IPS DF 4.7 (cell line): Measurements from ENCODE around the gene BTBD8.
"Not testable (repeated sequence)": the region's sequence is repeated elsewhere in the genome, so short reads cannot be mapped to it uniquely, and the experiment has no call there.

Source experiments
- DNase-seq: peaks from one replicate; pipeline ENCODE4 v3.0.0-alpha.2; 2013; ENCODE audit warnings: low spot score; ENCODE audit errors: extremely low read depth

Gene BTBD8

GRCh38 chr1:92080128-92080985 lies at the start of gene BTBD8:
TSS of gene BTBD8 (plus strand) at chr1:92080345. CDS start at chr1:92080572, 227 bp downstream.
- peak; percentile 79 for DNase-seq

GRCh38 chr1:92030656-92031107 lies 49.5 kb upstream of the BTBD8 start:
- no peak for DNase-seq

GRCh38 chr1:92031281-92032110 lies 48.6 kb upstream of the BTBD8 start:
- no peak for DNase-seq

- DNase-seq: no peak
Observed at GRCh38 chr1:92037400-92037799, 42.7 kb upstream of the BTBD8 start.

- DNase-seq: no peak
Observed at GRCh38 chr1:92038695-92039346, 41.3 kb upstream of the BTBD8 start.

GRCh38 chr1:92040971-92041370 lies 39.2 kb upstream of the BTBD8 start:
- DNase-seq: no peak

- DNase-seq: no peak
Observed at GRCh38 chr1:92043621-92044020, 36.5 kb upstream of the BTBD8 start.

GRCh38 chr1:92045766-92046495 lies 34.2 kb upstream of the BTBD8 start:
- no peak for DNase-seq

GRCh38 chr1:92051948-92052347 lies 28.2 kb upstream of the BTBD8 start:
- no peak for DNase-seq

GRCh38 chr1:92065042-92065441 lies 15.1 kb upstream of the BTBD8 start:
- no peak for DNase-seq

GRCh38 chr1:92066321-92066720 lies 13.8 kb upstream of the BTBD8 start:
- no peak for DNase-seq

- DNase-seq: no peak
Observed at GRCh38 chr1:92070892-92071291, 9.3 kb upstream of the BTBD8 start.

- DNase-seq: not testable (repeated sequence)
Observed at GRCh38 chr1:92074446-92074845, 5.7 kb upstream of the BTBD8 start.

GRCh38 chr1:92075311-92075710 lies 4.8 kb upstream of the BTBD8 start, which contains the start of gene SETSIP:
TSS of gene SETSIP (minus strand) at chr1:92075411. CDS start at chr1:92075411, 0 bp downstream.
- no peak for DNase-seq

- DNase-seq: no peak
Observed at GRCh38 chr1:92076363-92076762, 3.8 kb upstream of the BTBD8 start.

GRCh38 chr1:92078077-92078476 lies 2.1 kb upstream of the BTBD8 start:
- not testable (repeated sequence) for DNase-seq

- DNase-seq: no peak
Observed at GRCh38 chr1:92079441-92079840, 704 bp upstream of the BTBD8 start.

GRCh38 chr1:92081031-92081430 lies 886 bp downstream of the BTBD8 start:
- no peak for DNase-seq

- DNase-seq: no peak
Observed at GRCh38 chr1:92084651-92085050, 4.5 kb downstream of the BTBD8 start.

GRCh38 chr1:92085727-92086126 lies 5.6 kb downstream of the BTBD8 start:
- DNase-seq: no peak

- DNase-seq: no peak
Observed at GRCh38 chr1:92087542-92087941, 7.4 kb downstream of the BTBD8 start.
